Measurements from ENCODE around the gene ZBTB46.
"Not testable (repeated sequence)": the region's sequence is repeated elsewhere in the genome, so short reads cannot be mapped to it uniquely, and the experiment has no call there.

Gene ZBTB46

DNA sequence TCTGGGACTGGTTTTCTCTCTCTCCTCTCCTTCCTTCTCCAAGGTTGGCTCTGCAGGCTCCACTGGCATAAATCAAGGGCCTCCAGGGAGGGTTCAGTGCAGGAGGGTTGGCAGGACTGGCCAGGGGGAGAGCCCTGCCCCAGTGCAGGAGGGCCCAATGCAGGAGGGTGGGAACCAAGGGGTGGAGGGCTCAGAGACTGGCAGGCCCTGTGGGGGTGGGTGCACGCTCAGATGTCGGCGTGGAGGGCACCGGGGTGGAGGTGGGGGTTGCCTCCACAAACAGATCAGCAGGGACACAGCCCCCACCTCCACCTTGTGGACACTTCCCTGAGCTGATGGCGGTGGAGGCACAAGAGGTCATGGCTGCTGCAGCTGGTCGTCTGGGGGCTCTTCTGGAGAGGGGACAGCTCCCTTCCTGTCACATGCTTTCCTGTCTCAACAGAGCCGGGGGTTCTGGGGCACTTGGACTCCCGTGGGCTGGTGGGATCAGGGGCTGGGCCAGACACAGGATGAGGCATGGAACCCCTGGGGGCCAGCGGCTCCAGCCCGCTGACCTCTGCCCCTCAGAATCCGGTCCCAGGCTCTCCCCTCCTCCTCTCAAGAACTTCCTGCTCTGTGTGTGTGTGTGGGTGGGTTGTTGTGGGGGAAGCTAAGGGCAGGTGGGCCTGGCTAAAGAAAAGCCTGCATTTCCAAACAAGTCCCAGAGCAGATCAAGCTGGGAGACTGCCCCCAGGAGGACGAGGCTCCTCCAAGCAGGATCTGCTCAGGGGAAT is 27.5 kb upstream of the ZBTB46 start:
- no peak for DNase-seq

GRCh38 chr20:63857764-63858392 is 26.8 kb upstream of the ZBTB46 start:
- no peak for DNase-seq

DNA sequence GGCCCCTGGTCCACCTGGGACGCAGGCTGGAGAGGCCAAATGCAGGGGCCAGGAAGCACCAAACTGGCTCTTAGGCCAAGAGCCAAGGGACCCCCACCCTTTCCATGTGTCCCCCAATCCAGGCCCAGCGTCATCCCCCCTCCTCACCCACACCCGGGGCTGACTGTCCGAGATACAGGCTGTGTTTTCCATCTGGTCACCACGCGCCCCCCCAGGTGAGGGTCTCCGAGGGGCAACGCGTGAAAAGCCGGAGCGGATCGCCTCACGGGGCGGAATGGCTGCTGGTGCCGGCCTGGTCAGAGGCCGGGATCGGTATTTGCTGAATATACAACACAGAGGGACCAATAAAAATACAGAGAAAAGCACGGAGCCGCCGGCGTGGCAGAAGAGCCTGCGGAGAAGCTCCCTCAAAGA is 25.0 kb upstream of the ZBTB46 start:
- DNase-seq: no peak

- DNase-seq: no peak
Measured at GRCh38 chr20:63855363-63856097, 24.5 kb upstream of the ZBTB46 start.

DNA sequence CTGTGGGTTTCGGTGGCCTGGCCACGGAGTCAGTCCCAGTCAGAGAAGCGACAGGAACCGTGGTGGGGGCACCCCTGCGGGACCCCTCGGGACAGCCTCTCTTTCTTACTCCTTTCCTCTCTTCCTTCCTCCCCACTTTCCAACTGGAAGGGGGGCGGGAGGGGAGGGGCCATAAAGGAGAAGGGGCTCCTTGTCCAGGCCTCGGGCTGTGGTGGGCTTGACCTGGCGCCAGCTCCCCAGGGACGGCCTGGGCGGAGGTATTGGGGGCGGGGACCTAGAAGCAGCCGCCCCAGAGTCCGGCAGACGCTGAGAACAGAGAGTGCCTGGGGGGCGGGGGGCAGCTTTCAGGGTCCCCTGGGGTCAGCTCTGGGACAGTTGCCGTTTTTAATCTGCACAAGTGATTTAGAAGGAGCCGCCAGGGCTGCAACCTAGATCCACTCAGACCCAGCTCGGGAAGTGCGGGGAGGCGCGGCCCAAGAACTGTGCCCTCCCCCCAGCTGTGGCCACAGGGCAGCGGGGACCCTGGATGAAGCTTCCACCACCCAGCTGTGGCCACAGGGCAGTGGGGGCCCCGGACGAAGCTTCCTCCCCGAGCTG is 23.8 kb upstream of the ZBTB46 start:
- DNase-seq: no peak

DNA sequence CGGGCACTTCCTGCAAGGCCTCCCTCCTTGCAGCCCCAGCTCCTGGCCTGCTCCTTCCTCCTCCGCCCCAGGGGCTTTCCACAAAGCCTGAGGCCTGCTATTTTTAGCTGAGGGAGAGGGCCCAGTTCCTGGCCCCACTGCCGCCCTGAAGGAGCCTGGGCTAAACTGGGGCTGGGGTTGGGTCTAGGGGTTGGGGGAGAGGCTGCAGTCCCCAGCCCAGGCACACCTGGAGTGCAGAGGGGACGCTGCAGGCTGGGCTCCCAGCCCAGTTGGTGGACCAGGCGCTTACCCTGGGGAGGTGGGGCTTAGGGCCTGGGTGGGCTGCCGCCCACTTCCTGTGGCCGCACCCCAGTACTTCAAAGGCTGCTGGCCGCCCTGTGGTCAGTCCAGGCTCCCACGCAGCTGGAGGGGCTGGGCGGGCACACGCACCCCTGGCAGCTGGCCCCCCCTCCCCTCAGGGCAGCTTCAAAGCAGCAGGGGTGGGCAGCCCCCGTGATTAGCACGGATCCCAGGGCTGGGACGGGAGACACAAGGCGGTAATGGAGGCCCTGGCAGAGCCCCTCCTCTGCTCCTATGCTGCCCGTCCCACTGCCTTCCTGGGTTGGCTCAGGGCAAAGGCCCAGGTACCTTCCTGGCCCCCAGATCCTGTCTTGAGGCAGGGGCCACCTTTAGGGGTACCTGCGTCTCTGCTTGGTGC is 23.2 kb upstream of the ZBTB46 start:
- DNase-seq: no peak

DNA sequence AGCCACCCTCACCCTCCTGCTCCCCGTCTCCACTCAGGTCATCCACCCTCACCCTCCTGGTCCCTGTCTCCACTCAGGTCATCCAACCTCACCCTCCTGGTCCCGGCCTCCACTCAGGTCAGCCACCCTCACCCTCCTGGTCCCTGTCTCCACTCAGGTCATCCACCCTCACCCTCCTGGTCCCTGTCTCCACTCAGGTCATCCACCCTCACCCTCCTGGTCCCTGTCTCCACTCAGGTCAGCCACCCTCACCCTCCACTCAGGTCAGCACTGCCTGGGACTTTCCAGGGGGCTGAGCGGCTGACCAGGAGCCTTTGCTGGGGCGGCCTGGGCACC is 22.6 kb upstream of the ZBTB46 start:
- DNase-seq: not testable (repeated sequence)

DNA sequence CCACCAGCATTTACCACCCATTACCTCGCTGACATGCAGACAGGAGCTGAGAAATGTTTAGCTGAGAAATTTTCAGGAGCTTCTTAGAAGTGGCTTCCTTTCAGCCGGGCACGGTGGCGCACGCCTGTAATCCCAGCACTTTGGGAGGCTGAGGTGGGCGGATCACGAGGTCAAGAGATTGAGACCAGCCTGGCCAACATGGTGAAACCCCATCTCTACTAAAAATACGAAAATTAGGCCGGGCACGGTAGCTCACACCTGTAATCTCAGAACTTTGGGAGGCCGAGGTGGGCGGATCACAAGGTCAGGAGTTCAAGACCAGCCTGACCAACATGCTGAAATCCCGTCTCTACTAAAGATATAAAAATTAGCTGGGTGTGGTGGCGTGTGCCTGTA is 20.5 kb upstream of the ZBTB46 start:
- DNase-seq: not testable (repeated sequence)

- no peak for DNase-seq
Measured at GRCh38 chr20:63850689-63851547, 19.9 kb upstream of the ZBTB46 start.

DNA sequence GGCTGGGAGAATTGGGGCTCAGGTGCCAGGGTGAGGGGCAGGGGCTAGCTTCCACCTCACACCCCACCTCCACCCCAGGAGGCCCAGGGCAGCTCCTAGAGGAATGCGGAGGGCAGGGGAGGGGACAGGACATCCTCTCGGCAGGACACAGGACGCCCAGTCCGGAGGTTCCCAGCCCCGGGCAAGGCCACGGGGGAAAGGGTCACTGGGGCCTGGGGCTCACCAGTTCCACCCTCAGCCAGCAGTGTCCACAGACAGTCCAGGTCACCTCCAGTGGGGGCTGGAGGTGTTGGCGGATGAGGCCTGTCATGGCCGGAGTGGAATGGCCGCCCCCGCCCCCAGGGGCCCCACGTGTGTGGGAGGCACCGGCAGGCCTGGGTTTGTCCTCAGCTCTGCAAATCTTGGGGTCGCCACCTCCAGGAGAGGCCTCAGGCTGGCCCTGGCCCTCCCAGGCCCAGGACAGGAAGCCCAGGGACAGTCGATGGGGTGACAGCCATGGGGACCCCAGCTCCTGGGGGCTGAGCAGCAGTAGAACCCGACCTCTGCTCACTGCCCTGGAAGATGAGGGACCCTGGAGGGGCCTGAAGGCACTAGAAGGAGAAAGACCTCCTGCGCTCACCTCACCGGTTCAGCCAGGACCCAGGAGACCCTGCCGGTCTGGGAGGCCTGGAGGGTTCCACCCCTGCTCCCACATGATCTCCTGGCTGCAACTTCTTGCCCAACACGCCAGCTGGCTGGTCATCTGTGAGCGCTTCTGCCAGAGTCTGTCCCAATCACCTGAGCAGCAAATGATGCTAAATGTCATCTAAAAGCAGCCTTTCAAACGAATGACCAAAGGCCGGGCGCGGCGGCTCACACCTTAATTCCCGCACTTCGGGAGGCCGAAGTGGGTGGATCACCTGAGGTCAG is 17.2 kb upstream of the ZBTB46 start:
- no peak for DNase-seq

GRCh38 chr20:63847237-63848002 is 16.4 kb upstream of the ZBTB46 start:
- no peak for DNase-seq

DNA sequence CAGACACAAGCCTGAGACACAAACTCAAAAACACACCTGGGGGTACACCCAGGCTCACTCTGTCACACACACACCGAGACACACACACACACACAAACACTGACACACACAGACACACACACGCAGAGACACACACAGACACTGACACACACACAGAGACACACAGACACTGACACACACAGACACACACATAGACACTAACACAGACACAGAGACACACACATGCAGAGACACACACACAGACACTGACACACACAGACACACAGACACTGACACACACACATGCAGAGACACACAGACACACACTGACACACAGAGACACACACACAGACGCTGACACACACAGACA is 15.8 kb upstream of the ZBTB46 start:
- no peak for DNase-seq

DNA sequence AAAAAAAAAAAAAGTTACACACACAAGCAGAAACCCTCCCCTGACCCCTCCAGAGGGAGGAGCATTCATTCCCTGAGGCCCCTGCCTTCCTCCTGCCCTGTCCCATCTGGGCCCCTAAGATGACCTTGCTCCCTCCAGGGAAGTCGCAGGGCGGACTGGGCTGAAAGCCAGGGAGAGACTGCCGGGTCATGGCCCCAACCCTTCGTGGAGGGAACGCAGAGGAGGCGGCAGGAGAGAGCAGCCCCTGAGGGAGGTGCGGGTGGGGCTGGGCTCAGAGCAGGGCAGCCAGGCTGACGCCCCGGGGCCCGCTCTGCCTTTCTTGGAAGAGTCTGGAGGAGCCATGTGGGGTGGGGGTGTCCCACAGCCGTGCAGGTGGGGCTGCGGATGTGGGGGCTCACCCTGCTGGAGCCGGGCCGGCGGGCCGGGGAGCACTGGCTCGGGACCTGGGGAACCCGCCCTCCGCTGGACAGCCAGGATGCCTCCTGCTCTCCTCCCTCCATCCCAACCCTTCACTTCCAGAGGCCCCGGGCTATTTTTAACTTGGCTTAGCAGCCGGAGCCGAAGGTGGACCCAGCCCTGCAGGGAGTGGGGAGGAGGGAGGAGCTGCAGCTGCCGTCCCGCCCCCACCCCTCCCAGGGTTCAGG is 15.2 kb upstream of the ZBTB46 start:
- DNase-seq: no peak

GRCh38 chr20:63844511-63844991 is 13.5 kb upstream of the ZBTB46 start:
- DNase-seq: no peak

- no peak for DNase-seq
Measured at GRCh38 chr20:63843778-63844177, 12.7 kb upstream of the ZBTB46 start.

GRCh38 chr20:63843222-63843621 is 12.2 kb upstream of the ZBTB46 start:
- no peak for DNase-seq

- DNase-seq: no peak
Measured at GRCh38 chr20:63842258-63842657, 11.2 kb upstream of the ZBTB46 start.

DNA sequence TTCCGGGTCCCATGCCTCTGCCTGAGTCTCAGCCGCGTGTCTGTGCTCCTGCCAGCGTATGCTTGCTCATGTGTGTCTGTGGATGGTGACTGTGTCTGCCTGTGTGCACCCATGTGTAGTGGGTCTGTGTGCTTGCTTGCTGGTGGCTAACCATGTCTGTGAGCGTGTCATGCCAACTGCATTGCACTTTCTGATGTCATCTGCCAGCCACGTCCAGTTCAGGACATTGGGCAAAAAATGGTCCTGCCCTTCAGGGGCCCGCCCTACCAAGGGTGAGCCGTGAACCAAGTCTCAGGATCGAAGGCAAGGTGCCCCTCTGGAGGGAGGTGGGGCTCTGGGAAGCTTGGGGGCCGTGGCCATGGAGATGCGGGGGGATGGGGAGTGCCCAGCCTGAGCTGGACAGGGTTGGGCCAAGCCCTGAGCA is 9.4 kb upstream of the ZBTB46 start:
- no peak for DNase-seq

GRCh38 chr20:63839620-63840019 is 8.6 kb upstream of the ZBTB46 start:
- DNase-seq: no peak

GRCh38 chr20:63837479-63837878 is 6.4 kb upstream of the ZBTB46 start:
- no peak for DNase-seq

Measured in NCI-H187 treated with DMSO at 0.1 percent for 48 hours (cell line).